Naive thymus-derived CD4-positive, alpha-beta T cell (primary cell): ENCODE measurements around the gene TRIM17. TPM values are rescaled to one million over a fixed set of nuclear protein-coding genes. Genes with fewer than 3 reads are reported as not detected.
A peak's percentile ranks its signal among the peaks of the same experiment; 100 is the strongest.

ENCODE experiments used
- ATAC-seq: fragments of 150-1000 bp; cut with Tn5 transposase; 2 replicates; pipeline ENCODE4 v1.10.0; 2021; ENCODE audit warnings: mild to moderate bottlenecking, moderate library complexity
- CTCF ChIA-PET: fragments of 350-600 bp; sonication (Branson Sonifier 250); formaldehyde crosslinking; loops from one replicate; lab custom pipeline; 2021; ENCODE audit warnings: antibody characterized with exemption; lab: Charles Lee
- POLR2A ChIA-PET: fragments of 350-600 bp; sonication (Branson Sonifier 250); formaldehyde crosslinking; loops from one replicate; lab custom pipeline; 2021; ENCODE audit warnings: antibody characterized with exemption, inconsistent platforms; lab: Charles Lee
- DNase-seq, 9 donors: peaks; one replicate each; pipeline versions ENCODE4 v3.0.0 to v3.0.0-alpha.2; 2020 to 2022; ENCODE audit warnings: mixed read lengths in 1 of 9
- H3K27ac ChIP-seq: one replicate; pipeline ENCODE4 v1.7.0; 2013; ENCODE audit warnings: mild to moderate bottlenecking, low read depth, low read length, moderate library complexity
- H3K27me3 ChIP-seq, 2 donors: one replicate each; pipeline ENCODE4 v1.7.0; 2013; ENCODE audit warnings: low read length in 2 of 2, mild to moderate bottlenecking in 2 of 2, moderate library complexity in 2 of 2; ENCODE audit not compliant: control insufficient read depth in 2 of 2, insufficient read depth in 2 of 2
- H3K36me3 ChIP-seq, 3 experiments: 1 replicate in 2 of 3; 2 replicates in 1 of 3; pipeline ENCODE4 v1.7.0; 2013; ENCODE audit warnings: low read length in 3 of 3, mild to moderate bottlenecking in 3 of 3, moderate library complexity in 1 of 3; ENCODE audit not compliant: insufficient read depth in 3 of 3, control insufficient read depth in 2 of 3
- H3K4me1 ChIP-seq, 2 donors: one replicate each; pipeline ENCODE4 v1.7.0; 2013; ENCODE audit warnings: low read length in 2 of 2, mild to moderate bottlenecking in 2 of 2, moderate library complexity in 1 of 2; ENCODE audit not compliant: control insufficient read depth in 2 of 2, insufficient read depth in 2 of 2
- H3K4me3 ChIP-seq: 2 replicates; pipeline ENCODE4 v1.7.0; 2013; ENCODE audit warnings: mild to moderate bottlenecking, low read length
- H3K9me3 ChIP-seq, 3 experiments: 1 replicate in 2 of 3; 2 replicates in 1 of 3; pipeline ENCODE4 v1.7.0; 2013; ENCODE audit warnings: low read length in 3 of 3; ENCODE audit not compliant: control insufficient read depth in 2 of 3
- H3K27ac Mint-ChIP-seq, 9 donors: one replicate each; pipeline ENCODE4 v1.8.0; 2020 to 2022; ENCODE audit warnings: mixed read lengths in 9 of 9, mild to moderate bottlenecking in 8 of 9, moderate library complexity in 5 of 9, inconsistent platforms in 2 of 9
- H3K27me3 Mint-ChIP-seq, 5 donors: one replicate each; pipeline ENCODE4 v1.8.0; 2021 to 2022; ENCODE audit warnings: mixed read lengths in 5 of 5, mild to moderate bottlenecking in 1 of 5
- H3K36me3 Mint-ChIP-seq, 5 donors: one replicate each; pipeline ENCODE4 v1.8.0; 2020 to 2022; ENCODE audit warnings: mixed read lengths in 5 of 5, mild to moderate bottlenecking in 3 of 5, inconsistent platforms in 1 of 5
- H3K4me1 Mint-ChIP-seq, 7 donors: one replicate each; pipeline ENCODE4 v1.8.0; 2020 to 2022; ENCODE audit warnings: mixed read lengths in 7 of 7, mild to moderate bottlenecking in 3 of 7, inconsistent platforms in 1 of 7
- H3K4me3 Mint-ChIP-seq, 10 donors: one replicate each; pipeline ENCODE4 v1.8.0; 2020 to 2022; ENCODE audit warnings: mild to moderate bottlenecking in 10 of 10, mixed read lengths in 10 of 10, moderate library complexity in 6 of 10, inconsistent platforms in 2 of 10
- H3K9me3 Mint-ChIP-seq, 11 donors: one replicate each; pipeline ENCODE4 v1.8.0; 2020 to 2022; ENCODE audit warnings: mixed read lengths in 11 of 11, mild to moderate bottlenecking in 4 of 11, inconsistent platforms in 1 of 11, moderate library complexity in 1 of 11
- intact Hi-C, 2 donors: fragments of 100-400 bp; cut with micrococcal nuclease; formaldehyde crosslinking; loops; one replicate each; pipeline ENCODE4 v1.15.1; 2023
- polyA plus RNA-seq, 2 donors: library from polyadenylated mRNA; unstranded; fragments of 300-500 nt; fragmentation: Illumina TruSeq; gene quantifications; one replicate each; pipeline ENCODE4 v1.2.3, GENCODE V29; 2021
- total RNA-seq, 6 experiments: library from RNA in 5 of 6; stranded (reverse) in 5 of 6; gene quantifications; 1 replicate in 5 of 6; 2 replicates in 1 of 6; pipeline ENCODE4 v1.2.3 and lab custom pipeline; 2021 to 2026

Gene TRIM17
- total and polyA plus RNA-seq, 7 experiments from 2014 or later, result 0.18 to 2.5 (median 1.00) TPM

GRCh38 chr1:228411548-228412430 lies 4.9 kb downstream of the TRIM17 start:
- no peaks in the 10 kb centered on the region for H3K9me3 Mint-ChIP-seq

GRCh38 chr1:228411121-228411520 lies 5.5 kb downstream of the TRIM17 start:
- H3K27me3 Mint-ChIP-seq, result peaks cover 0 to 11% (median 0%) of the 10 kb centered on the region in 5 donors
- no peaks in the 10 kb centered on the region for H3K27me3 ChIP-seq
- no peaks in the 10 kb centered on the region for H3K9me3 ChIP-seq
- no peak overlapping the region for H3K4me3 ChIP-seq
- peaks cover 0 to 5% (median 0%) of the 10 kb centered on the region in 5 donors for H3K36me3 Mint-ChIP-seq
- peak overlapping the region in 2 of 9 donors; percentile 36 to 48 for H3K27ac Mint-ChIP-seq
- no peak overlapping the region for H3K27ac ChIP-seq
- POLR2A ChIA-PET, result no interaction called here
- no peaks in the 10 kb centered on the region for H3K36me3 ChIP-seq
- DNase-seq (no peak), ATAC-seq (no peak)
- no peaks in the 10 kb centered on the region for H3K9me3 Mint-ChIP-seq
- intact Hi-C loops, result no loop called here
- H3K4me1 ChIP-seq, result peaks cover 13 to 17% of the 10 kb centered on the region in 2 donors
- H3K4me1 Mint-ChIP-seq, result peaks cover 14 to 47% (median 21%) of the 10 kb centered on the region in 7 donors
- no peak overlapping the region for H3K4me3 Mint-ChIP-seq
- CTCF ChIA-PET, result no interaction called here

More at GRCh38 chr1:228411548-228412430, 4.9 kb downstream of the TRIM17 start:
- H3K27ac ChIP-seq, result no peak overlapping the region
- intact Hi-C loops, result no loop called here
- ATAC-seq (no peak), DNase-seq (no peak)
- ChIA-PET CTCF (no interaction called here), POLR2A (interaction anchor here (1.2 to 1.5 kb wide), 2 partner anchors 8 to 10 kb away, joined by 4 read pairs; no protein-coding TSS in a partner anchor)
- Mint-ChIP-seq H3K4me3 (peak overlapping the region in 1 of 10 donors; percentile 34), H3K27me3 (peaks cover 0 to 15% (median 0%) of the 10 kb centered on the region in 5 donors), H3K4me1 (peaks cover 14 to 47% (median 22%) of the 10 kb centered on the region in 7 donors), H3K27ac (no peak overlapping the region), H3K36me3 (peaks cover 0 to 5% (median 0%) of the 10 kb centered on the region in 5 donors)
- no peaks in the 10 kb centered on the region for H3K9me3 ChIP-seq
- no peaks in the 10 kb centered on the region for H3K36me3 ChIP-seq
- peaks cover 13 to 17% of the 10 kb centered on the region in 2 donors for H3K4me1 ChIP-seq
- H3K4me3 ChIP-seq, result no peak overlapping the region
- H3K27me3 ChIP-seq, result no peaks in the 10 kb centered on the region

- POLR2A ChIA-PET, result no interaction called here
- H3K27ac ChIP-seq, result no peak overlapping the region
- intact Hi-C loops, result no loop called here
- Mint-ChIP-seq H3K4me1 (peaks cover 11 to 45% (median 19%) of the 10 kb centered on the region in 7 donors), H3K4me3 (peak overlapping the region in 1 of 10 donors; percentile 34), H3K27me3 (peaks cover 0 to 6% (median 0%) of the 10 kb centered on the region in 5 donors), H3K36me3 (peaks cover 0 to 4% (median 0%) of the 10 kb centered on the region in 5 donors), H3K9me3 (peaks cover 0 to 2% (median 0%) of the 10 kb centered on the region in 11 donors), H3K27ac (peak overlapping the region in 2 of 9 donors; percentile 12 to 46)
- no peak for DNase-seq
- no peak overlapping the region for H3K4me3 ChIP-seq
- H3K36me3 ChIP-seq, result no peaks in the 10 kb centered on the region
- H3K4me1 ChIP-seq, result peaks cover 9 to 13% of the 10 kb centered on the region in 2 donors
- CTCF ChIA-PET, result no interaction called here
- no peak for ATAC-seq
- no peaks in the 10 kb centered on the region for H3K9me3 ChIP-seq
- H3K27me3 ChIP-seq, result no peaks in the 10 kb centered on the region
Observed at GRCh38 chr1:228410671-228411070, 6.0 kb downstream of the TRIM17 start.

GRCh38 chr1:228410015-228410414 lies 6.6 kb downstream of the TRIM17 start:
- H3K4me3 ChIP-seq, result no peak overlapping the region
- no peaks in the 10 kb centered on the region for H3K27me3 ChIP-seq
- Mint-ChIP-seq H3K4me3 (peak overlapping the region in 1 of 10 donors; percentile 58), H3K36me3 (peaks cover 0 to 6% (median 0%) of the 10 kb centered on the region in 5 donors), H3K4me1 (peaks cover 12 to 46% (median 21%) of the 10 kb centered on the region in 7 donors), H3K27ac (peak overlapping the region in 3 of 9 donors; percentile 12 to 74 (median 46)), H3K27me3 (no peaks in the 10 kb centered on the region), H3K9me3 (peaks cover 0 to 2% (median 0%) of the 10 kb centered on the region in 11 donors)
- DNase-seq (no peak), ATAC-seq (no peak)
- POLR2A ChIA-PET, result interaction anchor here (0.6 kb wide), 1 partner anchor 14 kb away, joined by 3 read pairs; no protein-coding TSS in a partner anchor
- no peaks in the 10 kb centered on the region for H3K36me3 ChIP-seq
- intact Hi-C loops, result no loop called here
- H3K27ac ChIP-seq, result no peak overlapping the region
- H3K9me3 ChIP-seq, result no peaks in the 10 kb centered on the region
- CTCF ChIA-PET, result no interaction called here
- H3K4me1 ChIP-seq, result peaks cover 15 to 18% of the 10 kb centered on the region in 2 donors

GRCh38 chr1:228408869-228409805 lies 7.5 kb downstream of the TRIM17 start:
- intact Hi-C loops, result loop anchor here (5.0 kb wide), 3 partner anchors 622 to 1098 kb away; partner anchors contain the start of gene NUP133 (in 1 of the 2)
- CTCF ChIA-PET, result no interaction called here
- POLR2A ChIA-PET, result no interaction called here
- Histone ChIP-seq H3K27me3 (no peaks in the 10 kb centered on the region), H3K9me3 (no peaks in the 10 kb centered on the region), H3K4me3 (no peak overlapping the region), H3K36me3 (no peaks in the 10 kb centered on the region), H3K4me1 (peaks cover 24 to 27% of the 10 kb centered on the region in 2 donors), H3K27ac (no peak overlapping the region)
- Mint-ChIP-seq H3K9me3 (peaks cover 0 to 2% (median 0%) of the 10 kb centered on the region in 11 donors), H3K4me1 (peaks cover 21 to 55% (median 30%) of the 10 kb centered on the region in 7 donors), H3K4me3 (peak overlapping the region in 3 of 10 donors; percentile 25 to 58 (median 58)), H3K27ac (peak overlapping the region in 2 of 9 donors; percentile 34 to 49), H3K36me3 (peaks cover 0 to 13% (median 0%) of the 10 kb centered on the region in 5 donors), H3K27me3 (no peaks in the 10 kb centered on the region)
- no peak for ATAC-seq
- no peak for DNase-seq
